Heart left ventricle (tissue), 13 donors: ENCODE measurements around the gene TSEN54.

Source experiments
- POLR2A ChIP-seq, 2 donors: fragments of 450-650 bp; IDR thresholded peaks; one replicate each; pipeline ENCODE4 v1.6.1; 2017; ENCODE audit warnings: antibody characterized with exemption in 2 of 2, mild to moderate bottlenecking in 2 of 2, moderate library complexity in 2 of 2
- TF ChIP-seq, protein P1 (sequence below), 12 donors: fragments of 200-600 bp; sonication (generic) in 4 of 12; IDR thresholded peaks; one replicate each; pipeline versions ENCODE4 v1.5.0 to v1.8.0; 2018 to 2022; ENCODE audit warnings: antibody characterized with exemption in 12 of 12, mild to moderate bottlenecking in 5 of 12
- donor health status: ischemic (EF 13 %, LVEDD 7.1; RV severe dilation, severe dysfunction).
- donor health status: DM: no; HTN: yes; CAD: no.
- donor health status: DM: no; HTN: no; CAD: no.
- donor health status: ischemic (EF 25% LVEDD 6.9; RV normal size, moderate dysfunction).
- donor health status: ischemic (EF 25% LVEDD 5.7; RV mildly dilated, moderate dysfunction).
- donor health status: ischemic (EF 35%, LVEDD 5.7; RV mildly dilated, moderate dysfunction).
- donor health status: nonischemic (EF 11% LVEDD 7.7; RV severe dilation, severe dysfunction).
- donor health status: DM: yes; HTN: yes; CAD: no.
- donor health status: PGD.
- donor health status: ischemic (EF 29% LVEDD 5.4; RV normal size, mild dysfunction).
- donor health status: nonischemic (EF 23%, LVEDD 6.1; RV moderate dilation, normal function).

DNA sequence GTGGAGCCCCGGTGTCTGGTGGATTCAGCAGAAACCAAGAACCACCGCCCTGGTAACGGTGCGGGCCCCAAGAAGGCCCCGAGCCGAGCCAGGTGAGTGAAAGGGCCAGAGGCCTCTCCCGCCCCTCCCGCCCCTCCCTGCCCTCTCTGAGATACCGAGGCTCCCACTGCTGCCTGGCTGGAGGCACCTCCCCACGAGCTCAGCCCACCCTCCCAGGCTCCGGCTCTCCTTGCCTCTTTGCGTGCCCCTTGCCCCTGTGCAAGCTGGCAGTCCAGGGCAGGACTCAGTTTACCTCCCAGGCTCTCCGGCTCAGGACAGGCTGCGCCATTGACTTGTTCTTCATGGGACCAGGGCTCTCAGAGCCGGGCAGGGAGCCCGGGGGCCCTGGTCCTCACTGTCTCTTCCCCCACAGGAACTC lies 57.2 kb downstream of the TSEN54 start:
- TF ChIP-seq, protein P1, sequence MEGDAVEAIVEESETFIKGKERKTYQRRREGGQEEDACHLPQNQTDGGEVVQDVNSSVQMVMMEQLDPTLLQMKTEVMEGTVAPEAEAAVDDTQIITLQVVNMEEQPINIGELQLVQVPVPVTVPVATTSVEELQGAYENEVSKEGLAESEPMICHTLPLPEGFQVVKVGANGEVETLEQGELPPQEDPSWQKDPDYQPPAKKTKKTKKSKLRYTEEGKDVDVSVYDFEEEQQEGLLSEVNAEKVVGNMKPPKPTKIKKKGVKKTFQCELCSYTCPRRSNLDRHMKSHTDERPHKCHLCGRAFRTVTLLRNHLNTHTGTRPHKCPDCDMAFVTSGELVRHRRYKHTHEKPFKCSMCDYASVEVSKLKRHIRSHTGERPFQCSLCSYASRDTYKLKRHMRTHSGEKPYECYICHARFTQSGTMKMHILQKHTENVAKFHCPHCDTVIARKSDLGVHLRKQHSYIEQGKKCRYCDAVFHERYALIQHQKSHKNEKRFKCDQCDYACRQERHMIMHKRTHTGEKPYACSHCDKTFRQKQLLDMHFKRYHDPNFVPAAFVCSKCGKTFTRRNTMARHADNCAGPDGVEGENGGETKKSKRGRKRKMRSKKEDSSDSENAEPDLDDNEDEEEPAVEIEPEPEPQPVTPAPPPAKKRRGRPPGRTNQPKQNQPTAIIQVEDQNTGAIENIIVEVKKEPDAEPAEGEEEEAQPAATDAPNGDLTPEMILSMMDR (IDR thresholded peaks at IDR 0.05): no peak
- no peak for TF ChIP-seq POLR2A (IDR thresholded peaks at IDR 0.05)
